Stimulated activated memory B cell treated with anti-CD40 and anti-IgM and Interleukin-4, amounts not matched to agents 10 μg/mL and 1 μg/mL and 100 μg/mL, for 72 hours (primary cell): ENCODE measurements around the gene USP26.
"Not testable (repeated sequence)": the region's sequence is repeated elsewhere in the genome, so short reads cannot be mapped to it uniquely, and the experiment has no call there.

Source experiments
- ATAC-seq: fragments of 150-1000 bp; cut with Tn5 transposase; 2 replicates; pipeline ENCODE4 v1.10.0; 2021
- H3K27ac Mint-ChIP-seq: one replicate; pipeline ENCODE4 v1.8.0; 2022; ENCODE audit warnings: mild to moderate bottlenecking, mixed read lengths
- H3K27me3 Mint-ChIP-seq: one replicate; pipeline ENCODE4 v1.8.0; 2022; ENCODE audit warnings: mixed read lengths
- H3K36me3 Mint-ChIP-seq: one replicate; pipeline ENCODE4 v1.8.0; 2022; ENCODE audit warnings: mixed read lengths
- H3K4me1 Mint-ChIP-seq: one replicate; pipeline ENCODE4 v1.8.0; 2022; ENCODE audit warnings: mixed read lengths
- H3K4me3 Mint-ChIP-seq: one replicate; pipeline ENCODE4 v1.8.0; 2022; ENCODE audit warnings: mild to moderate bottlenecking, moderate library complexity, mixed read lengths
- H3K9me3 Mint-ChIP-seq: one replicate; pipeline ENCODE4 v1.8.0; 2022; ENCODE audit warnings: mixed read lengths

Gene USP26, protein sequence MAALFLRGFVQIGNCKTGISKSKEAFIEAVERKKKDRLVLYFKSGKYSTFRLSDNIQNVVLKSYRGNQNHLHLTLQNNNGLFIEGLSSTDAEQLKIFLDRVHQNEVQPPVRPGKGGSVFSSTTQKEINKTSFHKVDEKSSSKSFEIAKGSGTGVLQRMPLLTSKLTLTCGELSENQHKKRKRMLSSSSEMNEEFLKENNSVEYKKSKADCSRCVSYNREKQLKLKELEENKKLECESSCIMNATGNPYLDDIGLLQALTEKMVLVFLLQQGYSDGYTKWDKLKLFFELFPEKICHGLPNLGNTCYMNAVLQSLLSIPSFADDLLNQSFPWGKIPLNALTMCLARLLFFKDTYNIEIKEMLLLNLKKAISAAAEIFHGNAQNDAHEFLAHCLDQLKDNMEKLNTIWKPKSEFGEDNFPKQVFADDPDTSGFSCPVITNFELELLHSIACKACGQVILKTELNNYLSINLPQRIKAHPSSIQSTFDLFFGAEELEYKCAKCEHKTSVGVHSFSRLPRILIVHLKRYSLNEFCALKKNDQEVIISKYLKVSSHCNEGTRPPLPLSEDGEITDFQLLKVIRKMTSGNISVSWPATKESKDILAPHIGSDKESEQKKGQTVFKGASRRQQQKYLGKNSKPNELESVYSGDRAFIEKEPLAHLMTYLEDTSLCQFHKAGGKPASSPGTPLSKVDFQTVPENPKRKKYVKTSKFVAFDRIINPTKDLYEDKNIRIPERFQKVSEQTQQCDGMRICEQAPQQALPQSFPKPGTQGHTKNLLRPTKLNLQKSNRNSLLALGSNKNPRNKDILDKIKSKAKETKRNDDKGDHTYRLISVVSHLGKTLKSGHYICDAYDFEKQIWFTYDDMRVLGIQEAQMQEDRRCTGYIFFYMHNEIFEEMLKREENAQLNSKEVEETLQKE

GRCh38 chrX:133097031-133097430 is at the start of gene USP26:
Gene USP26 (minus strand): TSS chrX:133097109. CDS start chrX:133028220, 68,889 bp downstream.
- no peak for ATAC-seq
- H3K4me1 Mint-ChIP-seq: no peaks in the 10 kb centered on the region
- no peaks in the 10 kb centered on the region for H3K9me3 Mint-ChIP-seq
- no peak within 1 kb of the TSS for H3K27ac Mint-ChIP-seq
- H3K4me3 Mint-ChIP-seq: no peak within 1 kb of the TSS
- no peaks in the 10 kb centered on the region for H3K36me3 Mint-ChIP-seq
- no peaks in the 10 kb centered on the region for H3K27me3 Mint-ChIP-seq

- ATAC-seq: no peak
- Mint-ChIP-seq H3K27me3 (no peaks in the 10 kb centered on the region), H3K4me3 (no peak overlapping the region), H3K36me3 (no peaks in the 10 kb centered on the region), H3K9me3 (no peaks in the 10 kb centered on the region), H3K27ac (no peak overlapping the region), H3K4me1 (no peaks in the 10 kb centered on the region)
Measured at GRCh38 chrX:133134282-133134681, 37.4 kb upstream of the USP26 start.

- H3K36me3 Mint-ChIP-seq: no peaks in the 10 kb centered on the region
- no peak overlapping the region for H3K27ac Mint-ChIP-seq
- no peak for ATAC-seq
- H3K4me3 Mint-ChIP-seq: no peak overlapping the region
- no peaks in the 10 kb centered on the region for H3K27me3 Mint-ChIP-seq
- H3K9me3 Mint-ChIP-seq: no peaks in the 10 kb centered on the region
- no peaks in the 10 kb centered on the region for H3K4me1 Mint-ChIP-seq
Measured at GRCh38 chrX:133120406-133120805, 23.5 kb upstream of the USP26 start.

DNA sequence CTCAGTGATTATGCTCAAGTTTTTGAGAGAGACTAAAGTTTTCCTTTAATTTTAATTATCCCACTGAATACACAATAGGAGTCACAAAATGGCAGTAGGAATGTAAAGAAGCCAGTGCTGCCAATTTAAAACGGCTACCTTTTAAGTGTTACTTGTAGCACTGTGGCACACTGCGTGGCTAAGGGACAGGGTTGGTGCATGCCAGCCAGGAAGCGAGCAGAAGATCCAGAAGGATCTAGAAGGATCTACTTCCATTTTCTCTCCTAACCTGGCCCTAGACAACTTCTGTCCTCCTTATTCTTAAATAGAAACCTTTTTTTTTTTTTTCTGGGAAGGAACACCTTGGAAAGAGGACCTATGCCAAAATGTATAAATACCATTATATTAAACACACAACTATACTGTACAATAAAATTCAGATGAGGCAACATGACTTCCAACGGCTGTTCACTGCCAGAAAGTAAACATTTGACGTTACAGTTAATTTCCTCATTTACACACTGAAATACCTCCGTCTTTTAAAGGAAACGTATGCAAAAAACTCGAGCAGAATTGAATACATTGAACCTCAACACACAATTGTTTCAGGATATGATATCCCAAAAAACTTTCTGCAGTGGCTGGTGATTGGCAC is 2.7 kb downstream of the USP26 start:
- no peaks in the 10 kb centered on the region for H3K4me1 Mint-ChIP-seq
- H3K27ac Mint-ChIP-seq: no peak overlapping the region
- H3K4me3 Mint-ChIP-seq: no peak overlapping the region
- ATAC-seq: no peak
- no peaks in the 10 kb centered on the region for H3K27me3 Mint-ChIP-seq
- no peaks in the 10 kb centered on the region for H3K36me3 Mint-ChIP-seq
- H3K9me3 Mint-ChIP-seq: no peaks in the 10 kb centered on the region

GRCh38 chrX:133090236-133090809 is 6.6 kb downstream of the USP26 start:
- H3K36me3 Mint-ChIP-seq: no peaks in the 10 kb centered on the region
- no peaks in the 10 kb centered on the region for H3K4me1 Mint-ChIP-seq
- H3K9me3 Mint-ChIP-seq: no peaks in the 10 kb centered on the region
- no peak overlapping the region for H3K27ac Mint-ChIP-seq
- H3K4me3 Mint-ChIP-seq: no peak overlapping the region
- H3K27me3 Mint-ChIP-seq: no peaks in the 10 kb centered on the region
- no peak for ATAC-seq

DNA sequence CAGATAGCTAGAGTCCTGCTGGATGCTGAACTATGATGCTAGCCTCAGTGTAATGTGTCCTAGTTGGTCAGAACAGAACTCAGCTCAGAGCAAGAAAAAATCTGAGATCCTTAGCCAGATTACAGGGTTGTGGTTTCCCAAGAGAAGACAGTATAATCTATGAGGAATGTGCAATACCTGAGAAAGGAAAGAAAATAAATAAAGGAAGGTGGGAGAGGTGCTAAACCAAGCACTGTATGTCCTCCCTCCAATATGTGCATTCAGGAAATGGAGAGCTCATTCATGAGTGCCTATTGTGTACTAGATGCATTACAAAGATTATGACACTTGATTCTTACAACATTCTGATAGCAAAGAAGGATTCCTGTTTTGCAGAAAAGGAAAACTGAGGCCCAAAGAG is 7.5 kb downstream of the USP26 start:
- H3K36me3 Mint-ChIP-seq: no peaks in the 10 kb centered on the region
- ATAC-seq: no peak
- no peaks in the 10 kb centered on the region for H3K4me1 Mint-ChIP-seq
- H3K9me3 Mint-ChIP-seq: no peaks in the 10 kb centered on the region
- no peak overlapping the region for H3K27ac Mint-ChIP-seq
- no peak overlapping the region for H3K4me3 Mint-ChIP-seq
- no peaks in the 10 kb centered on the region for H3K27me3 Mint-ChIP-seq

DNA sequence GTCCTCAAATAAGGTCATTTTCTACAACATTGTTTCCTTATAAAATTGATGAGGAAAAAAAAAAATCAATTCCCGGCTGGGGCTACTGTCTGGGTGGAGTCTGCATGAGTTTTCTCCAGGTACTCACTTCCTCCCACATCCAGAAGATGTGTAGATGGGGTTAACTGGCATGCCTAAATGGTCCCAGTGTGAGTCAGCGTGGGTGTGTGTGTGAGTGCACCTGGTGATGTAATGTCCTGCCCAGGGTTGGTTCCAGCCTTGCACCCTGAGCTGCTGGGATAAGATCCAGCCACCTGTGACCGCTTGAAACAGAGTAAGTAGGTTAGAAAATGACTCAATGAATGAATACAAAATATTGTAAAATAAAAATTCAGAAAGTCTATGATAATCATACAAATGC is 11.1 kb downstream of the USP26 start:
- no peaks in the 10 kb centered on the region for H3K4me1 Mint-ChIP-seq
- no peaks in the 10 kb centered on the region for H3K36me3 Mint-ChIP-seq
- no peak overlapping the region for H3K4me3 Mint-ChIP-seq
- ATAC-seq: no peak
- H3K27ac Mint-ChIP-seq: no peak overlapping the region
- no peaks in the 10 kb centered on the region for H3K27me3 Mint-ChIP-seq
- no peaks in the 10 kb centered on the region for H3K9me3 Mint-ChIP-seq

GRCh38 chrX:133085056-133085455 is 11.9 kb downstream of the USP26 start:
- not testable (repeated sequence) for H3K4me3 Mint-ChIP-seq, H3K4me1 Mint-ChIP-seq, H3K36me3 Mint-ChIP-seq, H3K27ac Mint-ChIP-seq, H3K27me3 Mint-ChIP-seq, ATAC-seq, H3K9me3 Mint-ChIP-seq

DNA sequence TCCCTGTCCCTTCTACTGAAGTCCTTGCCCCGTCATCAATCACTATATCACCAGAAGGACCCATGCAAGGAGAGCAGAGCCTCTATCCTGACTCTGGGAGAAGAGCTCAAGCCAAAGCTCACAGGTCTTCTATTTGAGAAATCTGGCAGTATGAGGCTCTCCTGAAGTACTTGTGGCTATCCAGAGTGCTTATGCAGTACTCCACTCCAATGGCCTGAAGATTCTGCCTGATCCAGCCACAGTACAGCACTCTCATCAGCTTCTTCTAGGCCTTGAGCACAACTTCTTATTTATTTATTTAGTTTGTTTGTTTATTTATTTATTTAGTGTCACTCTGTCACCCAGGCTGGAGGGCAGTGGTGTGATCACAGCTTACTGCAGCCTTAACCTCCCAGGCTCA is 13.0 kb downstream of the USP26 start:
- H3K9me3 Mint-ChIP-seq: no peaks in the 10 kb centered on the region
- no peaks in the 10 kb centered on the region for H3K4me1 Mint-ChIP-seq
- H3K27me3 Mint-ChIP-seq: no peaks in the 10 kb centered on the region
- no peak overlapping the region for H3K4me3 Mint-ChIP-seq
- no peak overlapping the region for H3K27ac Mint-ChIP-seq
- no peaks in the 10 kb centered on the region for H3K36me3 Mint-ChIP-seq
- ATAC-seq: no peak

DNA sequence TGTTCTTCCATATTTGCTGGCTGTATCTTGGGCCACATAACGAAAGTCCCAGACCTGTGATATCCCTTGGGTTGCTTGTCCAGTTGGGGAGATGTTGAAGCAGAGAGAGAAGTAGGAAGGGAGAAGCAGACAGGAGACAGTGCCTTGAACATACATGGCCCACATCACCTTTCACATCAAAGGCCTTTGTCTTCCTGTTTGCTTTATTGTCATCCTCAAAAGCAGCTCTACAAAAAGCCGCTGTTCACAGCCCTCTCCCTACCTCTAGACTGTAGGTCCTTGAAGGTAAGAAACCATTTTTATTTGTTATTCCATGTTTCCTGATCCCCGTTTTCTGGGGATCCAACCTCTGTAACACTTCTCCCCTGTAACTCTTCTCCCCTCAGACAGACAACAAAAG is 14.9 kb downstream of the USP26 start:
- ATAC-seq: no peak
- peaks cover 3% of the 10 kb centered on the region for H3K9me3 Mint-ChIP-seq
- no peaks in the 10 kb centered on the region for H3K36me3 Mint-ChIP-seq
- no peak overlapping the region for H3K4me3 Mint-ChIP-seq
- H3K27ac Mint-ChIP-seq: no peak overlapping the region
- H3K27me3 Mint-ChIP-seq: no peaks in the 10 kb centered on the region
- H3K4me1 Mint-ChIP-seq: no peaks in the 10 kb centered on the region

GRCh38 chrX:133077856-133078255 is 19.1 kb downstream of the USP26 start:
- ATAC-seq, H3K4me3 Mint-ChIP-seq, H3K27me3 Mint-ChIP-seq, H3K36me3 Mint-ChIP-seq, H3K4me1 Mint-ChIP-seq, H3K9me3 Mint-ChIP-seq, H3K27ac Mint-ChIP-seq: not testable (repeated sequence)

DNA sequence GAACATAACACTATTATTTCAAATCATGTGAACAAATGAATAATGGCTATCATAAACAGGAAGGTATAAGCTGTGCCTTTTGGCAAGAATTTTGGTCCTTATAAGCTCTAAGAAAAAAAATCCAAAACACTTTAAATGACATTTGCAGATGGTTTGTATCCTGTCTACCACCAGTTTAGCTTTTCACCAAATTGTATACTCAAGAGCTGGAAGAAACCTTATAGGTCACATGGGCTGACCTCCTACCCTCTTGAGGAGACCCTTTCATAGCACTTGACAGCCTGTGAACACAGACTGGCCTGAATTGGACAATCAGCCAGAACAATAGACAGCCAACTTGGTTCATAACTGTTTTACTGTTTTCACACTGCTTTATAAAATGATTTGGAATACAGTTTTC is 24.3 kb downstream of the USP26 start:
- Mint-ChIP-seq H3K36me3 (no peaks in the 10 kb centered on the region), H3K9me3 (no peaks in the 10 kb centered on the region), H3K27me3 (no peaks in the 10 kb centered on the region), H3K27ac (no peak overlapping the region), H3K4me3 (no peak overlapping the region), H3K4me1 (no peaks in the 10 kb centered on the region)
- no peak for ATAC-seq

DNA sequence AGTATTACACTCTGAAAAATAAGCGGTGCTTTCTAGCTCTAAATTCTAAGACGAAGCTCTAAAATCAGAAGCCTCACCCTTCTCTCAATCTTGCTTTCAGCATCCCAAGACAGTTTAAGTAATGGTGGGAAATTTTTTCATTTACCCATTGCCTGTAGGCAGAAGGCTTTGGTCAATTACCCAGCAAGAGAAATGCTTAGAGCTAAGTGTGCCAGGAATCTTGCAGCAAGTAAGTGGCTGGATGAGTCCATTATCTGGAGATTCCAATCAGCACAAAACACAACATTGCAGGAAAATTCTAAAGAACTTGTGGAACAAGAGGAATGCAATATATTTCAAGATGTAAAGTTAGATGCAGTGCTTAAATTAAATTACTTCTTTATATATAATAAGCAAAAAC is 28.4 kb downstream of the USP26 start:
- ATAC-seq: no peak
- H3K4me1 Mint-ChIP-seq: no peaks in the 10 kb centered on the region

GRCh38 chrX:133056341-133056740 is 40.6 kb downstream of the USP26 start:
- Mint-ChIP-seq H3K27me3 (no peaks in the 10 kb centered on the region), H3K4me1 (no peaks in the 10 kb centered on the region), H3K36me3 (no peaks in the 10 kb centered on the region), H3K9me3 (no peaks in the 10 kb centered on the region), H3K27ac (no peak overlapping the region), H3K4me3 (no peak overlapping the region)
- ATAC-seq: no peak

More for the DNA sequence above, 28.4 kb downstream of the USP26 start:
- Mint-ChIP-seq H3K36me3 (no peaks in the 10 kb centered on the region), H3K27ac (no peak overlapping the region), H3K9me3 (no peaks in the 10 kb centered on the region), H3K27me3 (no peaks in the 10 kb centered on the region), H3K4me3 (no peak overlapping the region)

GRCh38 chrX:133054761-133055405 is 42.0 kb downstream of the USP26 start:
- H3K27me3 Mint-ChIP-seq: no peaks in the 10 kb centered on the region
- no peaks in the 10 kb centered on the region for H3K36me3 Mint-ChIP-seq
- no peaks in the 10 kb centered on the region for H3K9me3 Mint-ChIP-seq
- H3K4me1 Mint-ChIP-seq: no peaks in the 10 kb centered on the region
- no peak overlapping the region for H3K27ac Mint-ChIP-seq
- H3K4me3 Mint-ChIP-seq: no peak overlapping the region
- ATAC-seq: no peak
